OCI-LY7 (cell line): ENCODE measurements around the gene HP1BP3. TPM values are rescaled to one million over a fixed set of nuclear protein-coding genes. Genes with fewer than 3 reads are reported as not detected.

Source experiments
- BruUV-seq: library from RNA; stranded (reverse); fragments of 400-500 nt; replicated peaks from 2 replicates; lab custom pipeline; 2021; lab: Mats Ljungman, UMichigan
- CTCF ChIA-PET: fragments of 300-600 bp; sonication (Branson Sonifier 250); formaldehyde crosslinking; loops from one replicate; lab custom pipeline; 2022; ENCODE audit warnings: antibody characterized with exemption; ENCODE audit not compliant: unreplicated experiment; lab: Charles Lee
- POLR2A ChIA-PET: fragments of 300-600 bp; sonication (Branson Sonifier 250); formaldehyde crosslinking; loops from one replicate; lab custom pipeline; 2022; ENCODE audit warnings: antibody characterized with exemption; lab: Charles Lee
- DNase-seq: peaks from one replicate; pipeline ENCODE4 v3.0.0-alpha.2; 2015; ENCODE audit warnings: low spot score
- H2AFZ ChIP-seq: fragments of 200-600 bp; sonication (generic), shearing (Covaris generic); 2 replicates; pipeline ENCODE4 v1.6.1; 2014; ENCODE audit warnings: mild to moderate bottlenecking, antibody characterized with exemption, low read length, moderate library complexity
- H3K27ac ChIP-seq: fragments of 200-600 bp; sonication (generic); 2 replicates; pipeline ENCODE4 v1.5.1; 2014; ENCODE audit warnings: mixed run types, low read depth, mild to moderate bottlenecking, moderate library complexity, low read length, inconsistent platforms; ENCODE audit not compliant: poor library complexity, severe bottlenecking
- H3K36me3 ChIP-seq: fragments of 200-600 bp; sonication (generic); 2 replicates; pipeline ENCODE4 v1.6.1; 2014; ENCODE audit warnings: mild to moderate bottlenecking, antibody characterized with exemption, low read length, moderate library complexity, mixed read lengths; ENCODE audit not compliant: insufficient read depth
- H3K4me1 ChIP-seq: fragments of 200-600 bp; sonication (generic); 2 replicates; pipeline ENCODE4 v1.5.1; 2014; ENCODE audit warnings: mild to moderate bottlenecking, low read length; ENCODE audit not compliant: insufficient read depth, poor library complexity, severe bottlenecking
- H3K4me2 ChIP-seq: fragments of 200-600 bp; sonication (generic); 2 replicates; pipeline ENCODE4 v1.6.1; 2014; ENCODE audit warnings: mild to moderate bottlenecking, low read length
- H3K4me3 ChIP-seq: fragments of 200-600 bp; sonication (generic); 2 replicates; pipeline ENCODE4 v1.5.1; 2014; ENCODE audit warnings: mild to moderate bottlenecking, low read depth, low read length; ENCODE audit not compliant: poor library complexity, severe bottlenecking
- H3K79me2 ChIP-seq: fragments of 200-600 bp; sonication (generic); 2 replicates; pipeline ENCODE4 v1.6.1; 2016; ENCODE audit warnings: low read depth, mild to moderate bottlenecking, low read length, moderate library complexity, mixed read lengths; ENCODE audit not compliant: insufficient read depth
- H3K9me2 ChIP-seq: fragments of 200-600 bp; sonication (generic); 2 replicates; pipeline ENCODE4 v1.6.1; 2016; ENCODE audit warnings: mild to moderate bottlenecking, low read length, mixed read lengths; ENCODE audit not compliant: insufficient read depth
- H3K9me3 ChIP-seq: fragments of 200-600 bp; sonication (generic); 2 replicates; pipeline ENCODE4 v1.6.1; 2014; ENCODE audit warnings: mild to moderate bottlenecking, mixed run types, low read length, mixed read lengths
- H4K20me1 ChIP-seq: fragments of 200-600 bp; sonication (generic); 2 replicates; pipeline ENCODE4 v1.6.1; 2014; ENCODE audit warnings: mild to moderate bottlenecking, antibody characterized with exemption, low read length, moderate library complexity, mixed read lengths; ENCODE audit not compliant: insufficient read depth
- EZH2phosphoT487 ChIP-seq: fragments of 200-600 bp; sonication (generic); IDR thresholded peaks from 2 replicates; pipeline ENCODE4 v1.6.1; 2018; ENCODE audit warnings: low read depth, borderline replicate concordance, mild to moderate bottlenecking, mixed run types, antibody characterized with exemption, low read length, moderate library complexity, mixed read lengths
- intact Hi-C: fragments of 100-400 bp; cut with micrococcal nuclease; formaldehyde crosslinking; loops from one replicate; pipeline ENCODE4 v1.10.0; 2022; ENCODE audit not compliant: unreplicated experiment
- total RNA-seq, 2 experiments: library from RNA; depleted of rRNA in 1 of 2; stranded (reverse); fragments of >200 nt in 1 of 2; shearing (Covaris generic) in 1 of 2; gene quantifications; 2 replicates each; pipeline ENCODE4 v1.2.3, GENCODE V29; 2014 to 2022
- TF ChIP-seq, protein P1 (sequence below): fragments of 200-600 bp; sonication (generic); conservative IDR thresholded peaks from 2 replicates; pipeline ENCODE4 v1.5.1; 2014; ENCODE audit warnings: mild to moderate bottlenecking, antibody characterized with exemption, low read length, moderate library complexity, mixed read lengths

HP1BP3 gene
- total RNA-seq, 2 experiments from 2014 or later: 288 to 295 TPM

DNA sequence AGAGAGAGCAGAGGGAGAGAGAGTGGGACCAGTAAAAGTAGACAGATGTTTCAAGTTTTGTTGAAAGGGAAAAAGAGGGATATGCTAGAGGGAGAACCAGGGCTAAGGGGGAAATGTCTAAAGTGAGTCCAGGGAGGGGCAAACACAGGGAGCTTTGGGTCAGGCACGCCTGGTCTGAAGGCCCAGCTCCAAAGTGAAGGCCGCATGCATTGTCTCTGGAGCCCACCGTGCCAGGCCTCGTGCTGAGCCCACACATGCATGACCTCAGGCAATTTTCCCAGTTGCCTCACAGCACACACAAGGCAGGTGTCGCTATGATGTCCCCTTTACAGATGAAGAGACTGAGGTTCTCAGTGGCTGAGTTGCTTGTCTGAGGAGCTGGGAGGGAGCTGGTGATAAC lies 85.3 kb downstream of the HP1BP3 start:
- H4K20me1 ChIP-seq: no peaks in the 10 kb centered on the region
- H3K9me3 ChIP-seq: no peaks in the 10 kb centered on the region
- intact Hi-C loops: no loop called here
- no peak overlapping the region for H3K4me3 ChIP-seq
- CTCF ChIA-PET: no interaction called here
- H3K27ac ChIP-seq: no peak overlapping the region
- POLR2A ChIA-PET: no interaction called here
- no peaks in the 10 kb centered on the region for H3K36me3 ChIP-seq
- no peak overlapping the region for H3K4me2 ChIP-seq
- H2AFZ ChIP-seq: no peak overlapping the region
- no TSS peak for BruUV-seq
- TF ChIP-seq, protein P1, sequence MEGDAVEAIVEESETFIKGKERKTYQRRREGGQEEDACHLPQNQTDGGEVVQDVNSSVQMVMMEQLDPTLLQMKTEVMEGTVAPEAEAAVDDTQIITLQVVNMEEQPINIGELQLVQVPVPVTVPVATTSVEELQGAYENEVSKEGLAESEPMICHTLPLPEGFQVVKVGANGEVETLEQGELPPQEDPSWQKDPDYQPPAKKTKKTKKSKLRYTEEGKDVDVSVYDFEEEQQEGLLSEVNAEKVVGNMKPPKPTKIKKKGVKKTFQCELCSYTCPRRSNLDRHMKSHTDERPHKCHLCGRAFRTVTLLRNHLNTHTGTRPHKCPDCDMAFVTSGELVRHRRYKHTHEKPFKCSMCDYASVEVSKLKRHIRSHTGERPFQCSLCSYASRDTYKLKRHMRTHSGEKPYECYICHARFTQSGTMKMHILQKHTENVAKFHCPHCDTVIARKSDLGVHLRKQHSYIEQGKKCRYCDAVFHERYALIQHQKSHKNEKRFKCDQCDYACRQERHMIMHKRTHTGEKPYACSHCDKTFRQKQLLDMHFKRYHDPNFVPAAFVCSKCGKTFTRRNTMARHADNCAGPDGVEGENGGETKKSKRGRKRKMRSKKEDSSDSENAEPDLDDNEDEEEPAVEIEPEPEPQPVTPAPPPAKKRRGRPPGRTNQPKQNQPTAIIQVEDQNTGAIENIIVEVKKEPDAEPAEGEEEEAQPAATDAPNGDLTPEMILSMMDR: no peak
- no peak for TF ChIP-seq EZH2phosphoT487
- no peaks in the 10 kb centered on the region for H3K9me2 ChIP-seq
- H3K4me1 ChIP-seq: no peaks in the 10 kb centered on the region
- no peaks in the 10 kb centered on the region for H3K79me2 ChIP-seq
- DNase-seq: no peak

- TF ChIP-seq, protein P1: no peak
- TF ChIP-seq EZH2phosphoT487: no peak
- CTCF ChIA-PET: no interaction called here
- POLR2A ChIA-PET: no interaction called here
- H4K20me1 ChIP-seq: no peaks in the 10 kb centered on the region
- H3K9me3 ChIP-seq: no peaks in the 10 kb centered on the region
- no peak for DNase-seq
- no peaks in the 10 kb centered on the region for H3K36me3 ChIP-seq
- intact Hi-C loops: no loop called here
- H3K79me2 ChIP-seq: no peaks in the 10 kb centered on the region
- H3K27ac ChIP-seq: no peak overlapping the region
- H3K4me2 ChIP-seq: no peak overlapping the region
- H3K9me2 ChIP-seq: no peaks in the 10 kb centered on the region
- no peak overlapping the region for H2AFZ ChIP-seq
- H3K4me3 ChIP-seq: no peak overlapping the region
- no TSS peak for BruUV-seq
- no peaks in the 10 kb centered on the region for H3K4me1 ChIP-seq
Measured at GRCh38 chr1:20701446-20701845, 85.7 kb downstream of the HP1BP3 start.

GRCh38 chr1:20700636-20701215 lies 86.4 kb downstream of the HP1BP3 start:
- POLR2A ChIA-PET: no interaction called here
- no peak overlapping the region for H3K27ac ChIP-seq
- intact Hi-C loops: no loop called here
- H4K20me1 ChIP-seq: no peaks in the 10 kb centered on the region
- no peaks in the 10 kb centered on the region for H3K36me3 ChIP-seq
- no peaks in the 10 kb centered on the region for H3K9me2 ChIP-seq
- DNase-seq: no peak
- no peak overlapping the region for H3K4me2 ChIP-seq
- H3K9me3 ChIP-seq: no peaks in the 10 kb centered on the region
- TF ChIP-seq, protein P1: no peak
- H2AFZ ChIP-seq: no peak overlapping the region
- CTCF ChIA-PET: no interaction called here
- no peaks in the 10 kb centered on the region for H3K4me1 ChIP-seq
- no TSS peak for BruUV-seq
- H3K79me2 ChIP-seq: no peaks in the 10 kb centered on the region
- H3K4me3 ChIP-seq: no peak overlapping the region
